Mucosa of rectum (tissue), 2 donors: ENCODE results near the gene ZNRF3.

Experiments
- H3K27ac ChIP-seq, 2 donors: one replicate each; pipeline ENCODE4 v1.7.0; 2013; ENCODE audit warnings: inconsistent platforms in 2 of 2, low read depth in 2 of 2, low read length in 2 of 2
- H3K27me3 ChIP-seq, 2 donors: one replicate each; pipeline ENCODE4 v1.7.0; 2013; ENCODE audit warnings: low read length in 2 of 2; ENCODE audit not compliant: control insufficient read depth in 2 of 2, insufficient read depth in 2 of 2
- H3K36me3 ChIP-seq, 2 donors: one replicate each; pipeline ENCODE4 v1.7.0; 2013; ENCODE audit warnings: low read length in 2 of 2; ENCODE audit not compliant: control insufficient read depth in 2 of 2, insufficient read depth in 2 of 2
- H3K4me1 ChIP-seq, 2 donors: one replicate each; pipeline ENCODE4 v1.7.0; 2013; ENCODE audit warnings: low read length in 2 of 2, mild to moderate bottlenecking in 1 of 2; ENCODE audit not compliant: control insufficient read depth in 2 of 2, insufficient read depth in 2 of 2
- H3K4me3 ChIP-seq, 2 donors: one replicate each; pipeline ENCODE4 v1.7.0; 2013; ENCODE audit warnings: low read length in 2 of 2
- H3K9ac ChIP-seq, 2 donors: one replicate each; pipeline ENCODE4 v1.7.0; 2013; ENCODE audit warnings: low read length in 2 of 2, low read depth in 1 of 2, mild to moderate bottlenecking in 1 of 2
- H3K9me3 ChIP-seq, 2 donors: one replicate each; pipeline ENCODE4 v1.7.0; 2013; ENCODE audit warnings: low read length in 2 of 2; ENCODE audit not compliant: control insufficient read depth in 2 of 2
- donor health status: healthy.
- donor health status: Normal muscosa, but diverticular disease.

The ZNRF3 gene

DNA sequence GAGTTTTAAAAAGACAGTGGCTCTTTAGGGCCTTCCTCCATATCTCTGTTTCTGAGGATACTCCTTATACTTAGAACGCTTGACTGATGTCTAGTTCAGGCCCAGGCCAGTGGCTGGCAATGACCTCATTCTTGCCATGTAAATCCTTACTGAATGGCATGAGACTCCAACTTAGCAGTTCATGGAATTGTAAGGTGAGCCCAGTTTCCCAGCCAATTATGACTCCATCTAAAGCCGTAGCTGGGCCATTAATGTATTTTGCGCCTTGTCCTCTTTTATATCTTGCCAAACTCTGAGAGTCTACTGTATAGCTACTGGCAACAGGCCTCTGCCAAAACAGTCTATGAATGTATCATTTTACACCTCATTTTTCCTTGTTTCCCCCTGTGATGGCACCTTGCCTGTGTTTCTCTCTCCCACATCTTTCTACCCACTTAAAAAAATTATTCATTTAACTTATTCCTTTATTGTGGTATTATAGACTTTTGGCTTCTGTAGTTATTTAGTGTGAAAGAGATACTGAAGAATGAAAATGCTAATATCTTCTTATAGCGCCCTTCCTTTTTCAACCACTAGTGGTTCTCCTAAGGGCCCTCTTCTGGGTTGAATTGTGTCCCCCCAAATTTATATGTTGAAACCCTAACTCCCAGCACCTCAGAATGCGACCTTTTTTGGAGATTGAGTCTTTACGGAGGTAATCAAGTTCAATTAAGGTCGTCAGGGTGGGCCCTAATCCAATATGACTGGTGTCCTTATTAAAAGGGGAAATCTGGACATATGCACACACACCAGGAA lies 67.4 kb downstream of the ZNRF3 start:
- Histone ChIP-seq H3K9me3 (peaks cover 0 to 7% of the 10 kb centered on the region in 2 donors), H3K36me3 (no peaks in the 10 kb centered on the region), H3K27me3 (no peaks in the 10 kb centered on the region), H3K27ac (no peak overlapping the region), H3K4me3 (no peak overlapping the region), H3K4me1 (no peaks in the 10 kb centered on the region), H3K9ac (no peak overlapping the region)

DNA sequence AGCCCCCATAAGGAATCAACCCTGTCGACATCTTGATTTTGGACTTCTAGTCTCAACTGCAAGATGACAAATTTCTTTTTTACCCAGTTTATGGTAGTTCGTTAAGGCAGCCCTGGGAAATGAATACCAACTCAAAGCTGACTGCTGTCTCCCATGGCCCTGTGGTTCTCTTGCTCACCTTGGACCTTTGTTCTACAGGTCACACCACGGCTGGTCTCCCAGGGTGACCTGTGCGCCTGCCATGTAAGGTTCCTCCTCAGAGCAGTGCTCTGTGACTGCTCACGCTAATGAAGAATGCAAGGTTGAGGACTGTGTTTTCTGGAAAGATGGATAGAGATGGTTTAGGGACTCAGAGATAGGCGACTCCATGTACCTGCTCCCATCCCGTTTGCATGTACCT lies 68.2 kb downstream of the ZNRF3 start:
- H3K36me3 ChIP-seq, result no peaks in the 10 kb centered on the region
- H3K4me1 ChIP-seq, result no peaks in the 10 kb centered on the region
- H3K9me3 ChIP-seq, result peaks cover 0 to 6% of the 10 kb centered on the region in 2 donors
- no peak overlapping the region for H3K4me3 ChIP-seq
- H3K27ac ChIP-seq, result no peak overlapping the region
- H3K9ac ChIP-seq, result no peak overlapping the region
- no peaks in the 10 kb centered on the region for H3K27me3 ChIP-seq

DNA sequence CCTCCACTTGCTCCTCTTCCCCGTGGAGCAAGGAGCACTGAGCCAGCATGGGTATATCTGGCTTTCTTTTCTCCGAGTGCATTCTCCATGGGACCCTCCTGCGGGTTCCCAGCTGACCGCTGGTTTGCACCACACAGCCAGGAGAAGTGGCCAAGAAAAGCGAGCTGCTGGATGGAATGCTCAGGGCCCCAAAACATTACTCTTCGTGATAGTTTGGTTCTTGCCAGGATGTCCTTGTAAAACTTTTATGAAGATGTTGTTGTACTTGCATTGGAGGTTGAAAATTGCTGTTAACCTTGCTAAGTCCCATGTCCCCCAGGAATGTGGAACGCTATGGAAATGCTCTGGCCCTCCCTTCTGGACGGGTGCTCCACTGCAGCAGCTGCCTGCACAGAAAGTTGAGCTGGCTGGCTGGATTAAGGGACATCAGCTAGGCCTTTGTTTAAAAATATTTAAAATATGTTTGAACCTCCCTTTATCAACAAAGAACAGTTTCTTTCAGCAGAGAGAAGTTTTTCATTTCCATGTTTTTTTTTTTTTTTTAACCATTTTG lies 68.7 kb downstream of the ZNRF3 start:
- no peaks in the 10 kb centered on the region for H3K4me1 ChIP-seq
- no peaks in the 10 kb centered on the region for H3K27me3 ChIP-seq
- H3K9ac ChIP-seq, result no peak overlapping the region
- H3K27ac ChIP-seq, result no peak overlapping the region
- peaks cover 0 to under 1% of the 10 kb centered on the region in 2 donors for H3K9me3 ChIP-seq
- no peak overlapping the region for H3K4me3 ChIP-seq
- H3K36me3 ChIP-seq, result no peaks in the 10 kb centered on the region

DNA sequence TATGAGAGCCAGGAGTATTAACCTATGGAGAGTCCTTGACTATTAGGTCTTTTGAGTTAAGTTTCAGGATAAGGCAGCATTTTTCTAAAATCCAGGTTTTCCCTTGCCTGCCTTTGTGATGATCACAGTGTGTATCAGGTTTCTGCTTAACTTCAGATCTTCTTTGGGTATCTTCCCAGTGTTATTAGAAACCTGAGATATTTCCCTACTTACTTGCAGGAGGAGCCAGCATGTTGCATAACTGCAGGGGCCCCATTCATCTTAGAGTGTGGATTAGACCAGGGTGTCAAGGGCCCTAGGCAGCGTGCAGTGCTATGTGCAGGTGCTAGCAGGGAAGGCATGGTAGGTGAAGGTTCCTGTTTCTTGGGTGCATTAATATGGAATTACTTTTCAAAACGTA lies 69.5 kb downstream of the ZNRF3 start:
- Histone ChIP-seq H3K36me3 (no peaks in the 10 kb centered on the region), H3K9me3 (no peaks in the 10 kb centered on the region), H3K9ac (no peak overlapping the region), H3K4me3 (no peak overlapping the region), H3K27me3 (no peaks in the 10 kb centered on the region), H3K27ac (no peak overlapping the region), H3K4me1 (no peaks in the 10 kb centered on the region)

DNA sequence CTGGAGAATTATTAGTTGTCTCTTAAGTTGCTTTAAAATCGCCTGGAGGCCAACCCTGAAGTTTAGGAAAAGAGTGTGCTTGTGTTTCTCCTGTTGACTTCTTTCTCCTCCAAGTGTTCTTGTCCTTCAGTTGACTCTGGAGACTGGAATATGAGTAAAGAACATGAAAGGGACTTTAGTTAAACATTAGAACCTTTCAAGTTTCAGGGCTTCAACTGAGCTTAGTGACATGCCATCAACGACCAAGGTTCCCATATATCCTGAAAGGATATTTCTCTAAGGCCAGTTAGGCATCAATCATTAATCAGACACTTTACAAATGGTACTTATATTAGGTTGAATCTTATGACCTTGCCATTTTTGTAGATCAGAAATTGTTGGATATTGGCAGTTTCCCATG lies 70.0 kb downstream of the ZNRF3 start:
- Histone ChIP-seq H3K4me1 (no peaks in the 10 kb centered on the region), H3K9me3 (no peaks in the 10 kb centered on the region), H3K9ac (no peak overlapping the region), H3K4me3 (no peak overlapping the region), H3K36me3 (no peaks in the 10 kb centered on the region), H3K27me3 (no peaks in the 10 kb centered on the region), H3K27ac (no peak overlapping the region)

DNA sequence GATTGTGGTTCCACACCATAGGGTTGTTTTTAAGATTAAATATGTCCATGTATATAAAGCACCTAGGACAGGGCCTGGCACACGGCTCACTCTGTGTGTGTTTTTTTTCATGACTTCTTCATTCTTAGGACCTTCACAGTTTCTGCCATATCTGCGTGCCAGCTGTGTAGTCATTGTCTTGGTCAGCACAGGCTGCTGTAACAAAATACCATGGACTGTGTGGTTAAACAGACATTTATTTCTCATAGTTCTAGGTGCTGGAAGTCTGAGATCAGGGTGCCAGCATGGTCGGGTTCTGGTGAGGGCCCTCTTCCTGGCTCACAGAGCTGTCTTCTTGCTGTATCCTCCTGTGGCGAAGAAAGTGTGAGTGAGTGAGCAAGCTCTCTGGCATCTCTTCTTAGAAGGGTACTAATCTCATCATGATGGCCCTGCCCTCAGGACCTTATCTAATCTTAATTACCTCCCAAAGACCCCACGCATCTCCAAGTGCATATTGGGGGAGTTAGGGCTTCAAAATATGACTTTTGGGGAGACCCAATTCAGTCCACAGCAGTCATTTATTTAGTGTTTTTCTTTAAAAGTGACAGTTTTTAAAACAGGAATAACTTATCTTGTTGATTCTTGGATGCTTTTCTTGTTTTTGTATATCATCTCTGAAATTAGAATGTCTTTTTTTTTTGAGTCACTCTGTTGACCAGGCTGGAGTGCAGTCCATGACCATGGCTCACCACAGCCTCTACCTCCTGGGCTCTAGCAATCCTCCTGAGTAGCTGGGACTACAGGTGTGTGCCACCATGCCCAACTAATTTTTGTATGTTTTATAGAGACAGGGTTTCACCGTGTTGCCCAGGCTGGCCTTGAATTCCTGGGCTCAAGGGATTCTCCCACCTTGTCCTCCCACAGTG lies 70.9 kb downstream of the ZNRF3 start:
- Histone ChIP-seq H3K27ac (no peak overlapping the region), H3K36me3 (no peaks in the 10 kb centered on the region), H3K9ac (no peak overlapping the region), H3K9me3 (no peaks in the 10 kb centered on the region), H3K27me3 (no peaks in the 10 kb centered on the region), H3K4me1 (no peaks in the 10 kb centered on the region), H3K4me3 (no peak overlapping the region)

DNA sequence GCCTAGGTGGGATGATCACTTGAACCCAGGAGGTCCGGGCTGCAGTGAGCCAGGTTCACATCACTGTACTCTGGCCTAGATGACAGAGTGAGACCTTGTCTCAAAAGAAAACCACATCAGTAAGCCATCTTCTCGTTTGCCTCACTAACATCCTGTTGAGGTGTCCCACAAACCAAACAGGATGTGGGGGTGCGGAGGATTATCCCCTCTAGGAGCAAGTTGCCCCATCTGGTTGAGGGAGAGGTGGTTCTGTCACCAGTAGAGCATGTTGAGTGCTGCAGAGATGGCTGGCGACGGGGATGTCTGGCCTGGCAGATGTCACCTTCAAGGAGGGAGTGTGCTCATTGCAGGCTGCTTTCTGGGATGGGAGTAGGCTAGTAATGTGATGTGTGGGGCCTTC lies 72.4 kb downstream of the ZNRF3 start:
- Histone ChIP-seq H3K36me3 (no peaks in the 10 kb centered on the region), H3K27ac (no peak overlapping the region), H3K9me3 (no peaks in the 10 kb centered on the region), H3K9ac (no peak overlapping the region), H3K4me3 (no peak overlapping the region), H3K27me3 (no peaks in the 10 kb centered on the region), H3K4me1 (no peaks in the 10 kb centered on the region)

DNA sequence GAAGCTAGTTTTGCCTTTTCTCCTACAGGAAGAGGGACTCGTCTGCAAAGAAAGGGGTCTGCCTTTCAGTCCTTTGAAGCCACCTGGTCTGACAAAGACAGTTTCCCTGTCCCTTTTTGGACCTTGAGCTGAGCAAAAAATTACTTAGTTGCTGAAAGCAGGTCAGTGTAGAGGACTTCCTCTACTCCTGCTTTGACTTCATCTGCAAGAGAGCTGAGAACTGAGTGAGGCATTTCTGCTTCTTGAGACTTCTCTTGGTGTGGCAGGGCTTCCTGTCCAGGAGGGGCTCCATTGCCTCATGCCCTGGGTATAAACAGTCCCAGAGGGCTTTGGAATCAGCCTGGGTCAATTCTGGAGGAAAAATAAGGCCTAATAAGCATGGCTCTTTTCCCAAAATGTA lies 73.1 kb downstream of the ZNRF3 start:
- no peaks in the 10 kb centered on the region for H3K9me3 ChIP-seq
- no peak overlapping the region for H3K27ac ChIP-seq
- H3K4me3 ChIP-seq, result no peak overlapping the region
- H3K4me1 ChIP-seq, result no peaks in the 10 kb centered on the region
- no peak overlapping the region for H3K9ac ChIP-seq
- no peaks in the 10 kb centered on the region for H3K27me3 ChIP-seq
- no peaks in the 10 kb centered on the region for H3K36me3 ChIP-seq

DNA sequence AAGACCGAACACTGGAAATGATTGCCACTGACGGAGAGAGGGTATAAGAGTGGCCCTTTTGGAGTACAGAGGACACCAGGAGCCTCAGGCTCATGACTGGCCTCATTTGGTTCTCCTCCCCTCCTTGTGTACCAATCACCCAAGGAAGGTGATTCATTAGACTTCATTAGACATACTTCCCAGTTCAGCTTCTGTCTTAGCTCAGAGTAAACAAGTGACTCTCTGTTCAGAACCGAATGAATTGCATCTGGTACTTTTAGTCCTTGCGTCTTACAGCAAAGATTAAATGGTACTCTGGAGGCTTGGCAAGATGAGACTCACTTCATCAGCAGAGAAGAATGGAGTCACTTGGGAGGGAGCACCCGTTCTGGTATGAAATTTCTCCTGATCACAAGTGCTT lies 75.2 kb downstream of the ZNRF3 start:
- no peaks in the 10 kb centered on the region for H3K9me3 ChIP-seq
- H3K4me1 ChIP-seq, result no peaks in the 10 kb centered on the region
- no peaks in the 10 kb centered on the region for H3K27me3 ChIP-seq
- no peak overlapping the region for H3K9ac ChIP-seq
- H3K4me3 ChIP-seq, result no peak overlapping the region
- H3K36me3 ChIP-seq, result no peaks in the 10 kb centered on the region
- no peak overlapping the region for H3K27ac ChIP-seq

DNA sequence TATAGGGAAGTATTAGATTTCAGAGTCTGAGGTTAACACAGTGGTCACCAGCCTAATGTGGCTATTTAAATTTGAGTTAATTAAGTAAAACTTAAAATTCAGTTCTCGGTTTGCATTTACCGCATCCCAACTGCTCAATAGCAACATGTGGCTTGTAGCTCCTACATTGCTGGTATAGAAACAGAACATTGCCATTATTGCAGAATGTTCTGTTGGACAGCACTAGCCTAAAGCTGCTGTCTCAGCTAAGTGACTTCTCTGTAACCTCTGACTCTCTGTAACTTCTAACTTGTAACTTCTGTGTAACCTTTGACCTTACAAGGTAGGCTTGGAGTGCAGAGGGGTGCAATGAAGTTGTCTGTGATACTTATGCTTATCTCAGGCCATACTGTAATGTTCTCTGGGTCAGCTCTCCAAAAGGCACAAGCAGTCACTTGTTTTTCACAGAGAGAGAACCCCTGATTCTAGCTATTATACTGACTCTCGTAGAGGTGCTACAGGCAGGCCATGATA lies 78.7 kb downstream of the ZNRF3 start:
- H3K4me3 ChIP-seq, result no peak overlapping the region
- H3K27ac ChIP-seq, result no peak overlapping the region
- no peaks in the 10 kb centered on the region for H3K36me3 ChIP-seq
- no peaks in the 10 kb centered on the region for H3K9me3 ChIP-seq
- H3K27me3 ChIP-seq, result no peaks in the 10 kb centered on the region
- H3K4me1 ChIP-seq, result peaks cover 2 to 17% of the 10 kb centered on the region in 2 donors
- no peak overlapping the region for H3K9ac ChIP-seq
